ENCODE results near the gene CNFN.

Gene CNFN

DNA sequence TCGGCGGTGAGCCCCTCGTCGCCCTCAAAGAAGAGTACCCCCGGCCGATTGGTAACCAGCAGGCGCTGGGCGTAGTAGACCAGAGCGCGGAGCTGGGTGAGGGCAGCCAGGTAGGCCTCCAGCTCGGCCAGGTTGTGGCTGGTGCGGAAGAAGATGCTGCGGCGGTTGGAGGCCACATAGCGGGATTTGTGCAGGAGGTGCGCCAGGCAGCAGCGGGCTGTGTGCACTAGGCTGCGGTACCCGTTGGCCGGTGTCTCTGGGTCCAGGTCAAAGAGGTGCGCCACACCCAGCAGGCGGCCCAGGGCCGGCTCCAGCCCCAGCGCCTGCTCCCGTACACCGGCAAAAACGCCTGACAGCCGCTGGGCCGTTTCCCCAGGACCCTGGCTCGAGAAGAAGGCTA lies 20.3 kb upstream of the CNFN start:
- TF ChIP-seq CTCF (IDR thresholded peaks at IDR 0.05; ENCODE audit: low read length, missing control alignments) = no peak
- H3K4me3 ChIP-seq (replicated peaks; ENCODE audit: low read depth, low read length) = no peak overlapping the region
- DNase-seq (ENCODE audit: low read depth) = no peak

DNA sequence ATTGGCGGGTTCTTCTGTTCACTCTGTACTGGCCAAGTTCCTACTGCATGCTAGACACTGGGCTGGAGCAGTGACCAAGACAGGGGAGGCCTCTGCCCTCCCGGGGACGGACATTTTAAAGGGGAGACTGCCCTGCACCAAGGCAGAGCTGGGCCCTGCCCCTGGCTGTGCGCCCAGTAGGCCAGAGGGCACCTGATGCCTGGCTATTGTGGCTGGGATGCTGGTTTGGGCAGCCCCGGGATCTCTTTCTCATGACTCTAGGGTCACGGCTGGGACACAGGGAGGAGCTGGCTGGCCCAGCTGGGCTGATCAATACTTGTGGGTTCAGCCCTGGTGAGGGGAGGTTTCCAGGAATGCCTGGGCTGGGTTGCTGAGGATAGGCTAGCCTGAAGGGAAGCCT lies 19.4 kb upstream of the CNFN start:
- DNase-seq (ENCODE audit: low read depth) = no peak
- no peak for TF ChIP-seq CTCF (IDR thresholded peaks at IDR 0.05; ENCODE audit: low read length, missing control alignments)
- H3K4me3 ChIP-seq (replicated peaks; ENCODE audit: low read depth, low read length) = no peak overlapping the region

DNA sequence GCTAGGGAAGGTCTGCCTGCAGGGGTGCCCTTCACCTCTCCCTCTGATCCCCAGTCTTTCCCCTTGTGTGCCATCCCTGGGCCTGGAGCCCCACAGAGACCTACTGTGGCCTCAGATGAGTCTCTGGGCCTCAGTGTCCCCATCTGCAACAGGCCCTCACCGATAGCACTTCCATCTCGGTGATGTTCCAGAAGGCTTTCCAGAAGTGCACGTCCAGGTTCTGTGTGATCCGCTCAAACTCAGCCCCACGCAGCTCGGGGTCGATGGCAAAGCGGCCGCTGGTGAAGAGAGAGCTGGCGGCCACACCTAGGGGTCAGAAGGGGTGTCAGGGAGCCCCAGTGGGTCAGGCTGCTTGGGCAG lies 17.7 kb upstream of the CNFN start:
- no peak for DNase-seq (ENCODE audit: low read depth)
- no peak for TF ChIP-seq CTCF (IDR thresholded peaks at IDR 0.05; ENCODE audit: low read length, missing control alignments)
- no peak overlapping the region for H3K4me3 ChIP-seq (replicated peaks; ENCODE audit: low read depth, low read length)

GRCh38 chr19:42407085-42407815 lies 17.2 kb upstream of the CNFN start:
- no peak for DNase-seq (ENCODE audit: low read depth)
- no peak for TF ChIP-seq CTCF (IDR thresholded peaks at IDR 0.05; ENCODE audit: low read length, missing control alignments)
- no peak overlapping the region for H3K4me3 ChIP-seq (replicated peaks; ENCODE audit: low read depth, low read length)

DNA sequence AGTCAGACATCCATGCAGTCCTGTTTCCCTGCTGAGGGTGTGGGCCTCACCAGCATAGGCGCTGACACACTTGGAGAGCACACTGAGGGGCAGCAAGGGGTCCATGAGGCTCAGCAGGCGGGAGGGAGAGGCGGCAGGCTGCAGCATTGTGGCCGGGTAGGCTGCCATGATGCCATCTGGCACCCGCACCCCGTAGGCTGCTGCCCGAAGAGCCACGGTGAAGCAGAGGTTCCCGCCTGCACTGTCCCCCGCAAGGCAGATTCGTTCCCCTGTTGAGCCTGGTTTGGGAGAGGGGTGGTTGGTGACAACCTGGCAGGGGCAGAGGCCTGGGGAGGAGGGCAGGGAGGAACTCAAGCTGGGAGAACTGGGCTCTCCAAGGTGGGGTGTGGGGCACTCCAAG lies 16.0 kb upstream of the CNFN start:
- TF ChIP-seq CTCF (IDR thresholded peaks at IDR 0.05; ENCODE audit: low read length, missing control alignments) = no peak
- no peak overlapping the region for H3K4me3 ChIP-seq (replicated peaks; ENCODE audit: low read depth, low read length)
- DNase-seq (ENCODE audit: low read depth) = no peak

- no peak for TF ChIP-seq CTCF (IDR thresholded peaks at IDR 0.05; ENCODE audit: low read length, missing control alignments)
- DNase-seq (ENCODE audit: low read depth) = no peak
- no peak overlapping the region for H3K4me3 ChIP-seq (replicated peaks; ENCODE audit: low read depth, low read length)
Observed at GRCh38 chr19:42403586-42403985, 13.5 kb upstream of the CNFN start.

Measured in fibroblast of pulmonary artery (primary cell).